Measurements from ENCODE around the gene STXBP5.

The STXBP5 gene

GRCh38 chr6:147195987-147196386, 8.2 kb upstream of the STXBP5 start:
- Histone ChIP-seq H3K9me3 (replicated peaks; ENCODE audit: insufficient read depth, low read length) (no peaks in the 10 kb centered on the region), H3K4me3 (ENCODE audit: low read length) (no peak overlapping the region), H3K27me3 (replicated peaks; ENCODE audit: insufficient read depth, low read length) (no peaks in the 10 kb centered on the region), H3K9ac (ENCODE audit: low read length) (no peak overlapping the region), H3K4me2 (ENCODE audit: low read depth, low read length) (no peak overlapping the region), H3K9me2 (replicated peaks; ENCODE audit: insufficient read depth, low read length) (no peaks in the 10 kb centered on the region), H3K36me3 (replicated peaks; ENCODE audit: insufficient read depth, low read length) (no peaks in the 10 kb centered on the region), H4K20me1 (ENCODE audit: insufficient read depth, low read length) (no peaks in the 10 kb centered on the region), H3K4me1 (ENCODE audit: low read length) (no peaks in the 10 kb centered on the region), H2AFZ (ENCODE audit: low read length) (no peak overlapping the region), H3K79me2 (ENCODE audit: low read length) (no peaks in the 10 kb centered on the region), H3F3A (ENCODE audit: insufficient read depth, low read length) (0 out of 2 replicates have a peak, but pooled peaks cover 4% of the 10 kb centered on the region), H3K27ac (ENCODE audit: low read length) (no peak overlapping the region)
- DNase-seq, result no peak
- TF ChIP-seq, protein P1, sequence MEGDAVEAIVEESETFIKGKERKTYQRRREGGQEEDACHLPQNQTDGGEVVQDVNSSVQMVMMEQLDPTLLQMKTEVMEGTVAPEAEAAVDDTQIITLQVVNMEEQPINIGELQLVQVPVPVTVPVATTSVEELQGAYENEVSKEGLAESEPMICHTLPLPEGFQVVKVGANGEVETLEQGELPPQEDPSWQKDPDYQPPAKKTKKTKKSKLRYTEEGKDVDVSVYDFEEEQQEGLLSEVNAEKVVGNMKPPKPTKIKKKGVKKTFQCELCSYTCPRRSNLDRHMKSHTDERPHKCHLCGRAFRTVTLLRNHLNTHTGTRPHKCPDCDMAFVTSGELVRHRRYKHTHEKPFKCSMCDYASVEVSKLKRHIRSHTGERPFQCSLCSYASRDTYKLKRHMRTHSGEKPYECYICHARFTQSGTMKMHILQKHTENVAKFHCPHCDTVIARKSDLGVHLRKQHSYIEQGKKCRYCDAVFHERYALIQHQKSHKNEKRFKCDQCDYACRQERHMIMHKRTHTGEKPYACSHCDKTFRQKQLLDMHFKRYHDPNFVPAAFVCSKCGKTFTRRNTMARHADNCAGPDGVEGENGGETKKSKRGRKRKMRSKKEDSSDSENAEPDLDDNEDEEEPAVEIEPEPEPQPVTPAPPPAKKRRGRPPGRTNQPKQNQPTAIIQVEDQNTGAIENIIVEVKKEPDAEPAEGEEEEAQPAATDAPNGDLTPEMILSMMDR (IDR thresholded peaks at IDR 0.05; ENCODE audit: low read length), result no peak
- TF ChIP-seq EZH2phosphoT487 (IDR thresholded peaks at IDR 0.05; ENCODE audit: low read length) (no peak), EZH2 (optimal IDR thresholded peaks at IDR 0.05; ENCODE audit: low read depth, low read length) (no peak)

DNA sequence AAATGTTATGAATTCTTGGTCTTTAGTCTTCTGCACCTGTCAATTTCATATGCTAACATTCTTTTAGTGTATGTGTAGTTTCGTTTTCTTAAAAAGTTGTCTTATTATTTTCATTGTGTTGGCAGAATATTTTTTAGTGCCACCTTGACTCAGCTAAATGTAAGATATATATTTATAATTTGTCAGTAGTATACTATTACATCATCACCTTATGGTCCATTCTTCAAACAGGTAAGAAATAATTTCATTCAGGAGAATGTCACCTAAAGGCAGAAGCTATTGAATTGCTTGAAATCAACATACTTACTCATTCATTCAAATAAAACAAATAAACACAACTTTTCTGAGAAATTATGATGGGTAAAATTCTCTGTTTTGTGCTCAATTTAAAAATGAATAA, 3.5 kb upstream of the STXBP5 start:
- Histone ChIP-seq H3K4me2 (ENCODE audit: low read depth, low read length) (no peak overlapping the region), H3K27me3 (replicated peaks; ENCODE audit: insufficient read depth, low read length) (no peaks in the 10 kb centered on the region), H3K9me2 (replicated peaks; ENCODE audit: insufficient read depth, low read length) (no peaks in the 10 kb centered on the region), H3K4me3 (ENCODE audit: low read length) (no peak overlapping the region), H4K20me1 (ENCODE audit: insufficient read depth, low read length) (no peaks in the 10 kb centered on the region), H2AFZ (ENCODE audit: low read length) (no peak overlapping the region), H3K9ac (ENCODE audit: low read length) (no peak overlapping the region), H3K79me2 (ENCODE audit: low read length) (no peaks in the 10 kb centered on the region), H3K4me1 (ENCODE audit: low read length) (no peaks in the 10 kb centered on the region), H3K27ac (ENCODE audit: low read length) (no peak overlapping the region), H3K36me3 (replicated peaks; ENCODE audit: insufficient read depth, low read length) (no peaks in the 10 kb centered on the region), H3K9me3 (replicated peaks; ENCODE audit: insufficient read depth, low read length) (no peaks in the 10 kb centered on the region), H3F3A (ENCODE audit: insufficient read depth, low read length) (peaks cover 12% of the 10 kb centered on the region)
- TF ChIP-seq, protein P1 (IDR thresholded peaks at IDR 0.05; ENCODE audit: low read length), result no peak
- TF ChIP-seq EZH2 (optimal IDR thresholded peaks at IDR 0.05; ENCODE audit: low read depth, low read length) (no peak), EZH2phosphoT487 (IDR thresholded peaks at IDR 0.05; ENCODE audit: low read length) (no peak)
- no peak for DNase-seq

DNA sequence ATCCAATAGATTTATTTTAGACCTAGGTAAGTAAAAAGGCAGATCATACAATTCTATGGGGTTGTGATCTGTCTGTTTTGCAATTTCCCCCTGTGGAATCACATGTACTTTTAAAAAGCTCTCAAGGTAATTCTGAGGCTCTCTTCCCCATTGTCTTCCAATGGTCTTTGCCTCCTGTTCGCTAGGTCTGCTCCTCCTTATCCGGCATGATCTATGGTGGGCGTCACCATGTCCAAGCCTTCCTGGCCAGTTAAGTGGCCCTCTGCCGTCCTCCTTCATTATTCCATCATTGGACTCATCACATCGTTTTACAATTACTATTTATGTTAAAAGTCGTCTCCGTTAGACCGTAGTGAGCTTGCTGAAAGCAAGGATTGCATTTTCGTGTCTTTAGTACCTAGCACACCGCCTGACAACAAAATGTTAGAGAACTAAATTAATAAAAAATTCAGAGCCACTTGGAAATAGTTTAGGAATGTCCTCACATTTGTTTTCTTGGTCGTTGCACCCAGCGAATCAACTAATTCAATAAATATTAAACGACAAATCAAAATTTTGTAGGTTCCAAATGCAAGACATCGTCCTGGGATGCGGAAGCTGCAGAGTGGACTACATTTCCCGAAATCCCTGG, 2.2 kb upstream of the STXBP5 start:
- no peaks in the 10 kb centered on the region for H3K9me2 ChIP-seq (replicated peaks; ENCODE audit: insufficient read depth, low read length)
- H3K9ac ChIP-seq (ENCODE audit: low read length), result no peak overlapping the region
- no peaks in the 10 kb centered on the region for H3K79me2 ChIP-seq (ENCODE audit: low read length)
- no peak for DNase-seq
- H3K4me1 ChIP-seq (ENCODE audit: low read length), result no peaks in the 10 kb centered on the region
- H3K27me3 ChIP-seq (replicated peaks; ENCODE audit: insufficient read depth, low read length), result no peaks in the 10 kb centered on the region
- no peaks in the 10 kb centered on the region for H3K36me3 ChIP-seq (replicated peaks; ENCODE audit: insufficient read depth, low read length)
- peaks cover 12% of the 10 kb centered on the region for H3F3A ChIP-seq (ENCODE audit: insufficient read depth, low read length)
- no peaks in the 10 kb centered on the region for H3K9me3 ChIP-seq (replicated peaks; ENCODE audit: insufficient read depth, low read length)
- TF ChIP-seq, protein P1 (IDR thresholded peaks at IDR 0.05; ENCODE audit: low read length), result no peak
- TF ChIP-seq EZH2phosphoT487 (IDR thresholded peaks at IDR 0.05; ENCODE audit: low read length) (no peak), EZH2 (optimal IDR thresholded peaks at IDR 0.05; ENCODE audit: low read depth, low read length) (no peak)
- H3K4me3 ChIP-seq (ENCODE audit: low read length), result peak overlapping the region; percentile 72
- H2AFZ ChIP-seq (ENCODE audit: low read length), result peak overlapping the region; percentile 93
- peak overlapping the region; percentile 73 for H3K4me2 ChIP-seq (ENCODE audit: low read depth, low read length)
- no peak overlapping the region for H3K27ac ChIP-seq (ENCODE audit: low read length)
- no peaks in the 10 kb centered on the region for H4K20me1 ChIP-seq (ENCODE audit: insufficient read depth, low read length)

All from MM.1S (cell line).